HG02571 (cell line): ENCODE measurements around the gene PGAP6.
A peak's percentile ranks its signal among the peaks of the same experiment; 100 is the strongest.
"Not testable (repeated sequence)": the region's sequence is repeated elsewhere in the genome, so short reads cannot be mapped to it uniquely, and the experiment has no call there.

Experiments used
- ATAC-seq: cut with Tn5 transposase; IDR thresholded peaks from one replicate; pipeline ENCODE4 v1.9.1; 2021; ENCODE audit warnings: mild to moderate bottlenecking, moderate library complexity; ENCODE audit not compliant: unreplicated experiment

Gene PGAP6

DNA sequence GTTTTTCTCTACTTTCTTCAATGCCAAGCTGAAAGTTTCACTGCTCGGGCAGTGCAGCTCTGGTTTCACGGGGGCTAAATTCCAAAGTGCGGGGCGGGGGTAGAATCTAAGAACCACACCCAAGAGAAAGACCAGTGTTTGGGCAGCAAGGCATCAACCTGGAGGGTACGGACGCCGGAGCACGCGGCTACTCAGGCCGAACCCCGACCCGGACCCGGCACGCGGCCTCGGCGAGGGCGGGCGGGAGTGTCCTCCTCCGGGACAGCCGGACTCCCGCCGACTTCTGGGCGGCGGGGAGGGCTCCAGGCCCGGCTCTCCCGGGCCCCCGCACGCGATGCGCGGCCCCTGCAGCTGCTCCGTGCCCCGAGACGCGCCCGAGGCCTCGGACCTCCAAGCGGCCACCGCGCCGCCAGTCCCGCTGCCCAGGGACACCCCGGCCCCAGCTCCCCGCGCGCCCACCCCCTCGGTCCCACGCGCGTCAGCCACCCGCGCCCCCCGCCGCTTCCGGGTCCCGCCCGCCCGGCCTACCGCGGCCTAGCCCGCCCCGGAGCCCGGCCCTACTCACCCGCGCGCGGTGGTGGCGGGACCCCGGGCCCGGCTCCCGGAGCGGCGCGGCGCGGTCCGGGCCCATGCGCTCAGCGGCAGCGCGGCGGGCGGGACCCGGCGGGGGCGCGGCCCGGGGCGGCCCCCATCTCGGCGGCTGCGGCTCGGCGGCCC lies 29.8 kb downstream of the PGAP6 start:
- peak; percentile 8 for ATAC-seq

DNA sequence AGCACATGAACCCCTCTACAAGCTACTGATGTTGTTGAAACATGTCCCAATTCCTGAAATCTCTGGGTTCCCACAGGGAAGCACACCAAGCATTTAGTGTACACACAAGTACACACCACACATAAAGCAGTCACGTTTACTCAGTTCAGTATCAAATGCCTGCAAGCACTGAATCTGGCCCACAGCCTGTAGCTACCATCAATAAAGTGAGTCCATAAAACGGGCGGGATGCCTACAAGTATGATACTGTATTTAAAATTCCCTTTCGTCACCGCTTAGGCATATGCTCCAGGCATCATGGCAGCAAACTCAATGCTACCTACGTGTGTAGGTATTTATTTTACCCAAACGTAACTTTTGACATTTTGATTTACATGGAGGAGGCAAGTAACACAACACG lies 31.6 kb downstream of the PGAP6 start:
- no peak for ATAC-seq

DNA sequence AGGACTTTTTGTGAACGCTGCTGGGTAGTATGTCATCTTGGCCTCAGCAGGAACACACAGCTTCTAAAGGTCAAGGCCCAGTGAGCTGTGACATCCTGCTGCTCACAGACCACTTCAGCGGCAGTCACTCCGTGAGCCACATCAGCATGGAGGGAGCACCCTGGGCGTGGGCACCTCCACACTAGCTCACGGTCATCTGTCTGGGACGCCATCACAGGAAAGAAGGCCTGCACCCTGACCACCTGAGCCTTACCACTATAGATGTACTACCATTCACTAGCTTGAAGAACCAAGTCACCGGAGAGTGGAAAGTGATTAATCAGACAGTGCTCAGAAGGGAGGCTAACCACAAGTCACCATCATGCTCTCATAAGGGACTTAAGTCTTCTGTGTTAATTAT lies 32.6 kb downstream of the PGAP6 start:
- ATAC-seq, result no peak

DNA sequence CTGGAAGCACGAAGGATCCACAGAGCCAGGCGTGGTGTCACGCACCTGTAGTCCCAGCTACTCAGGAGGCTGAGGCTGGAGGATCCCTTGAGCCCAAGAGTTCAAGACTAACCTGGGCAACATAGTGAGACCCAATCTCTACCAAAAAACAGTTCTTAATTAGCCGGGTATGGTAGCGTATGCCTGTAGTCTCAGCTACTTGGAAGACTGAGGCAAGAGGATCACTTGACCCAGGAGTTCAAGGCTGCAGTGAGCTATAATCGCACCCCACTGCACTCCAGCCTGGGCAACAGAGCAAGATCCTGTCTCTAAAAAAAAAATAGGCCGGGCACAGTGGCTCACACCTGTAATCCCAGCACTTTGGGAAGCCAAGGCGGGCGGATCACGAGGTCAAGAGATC lies 33.3 kb downstream of the PGAP6 start:
- ATAC-seq, result not testable (repeated sequence)

DNA sequence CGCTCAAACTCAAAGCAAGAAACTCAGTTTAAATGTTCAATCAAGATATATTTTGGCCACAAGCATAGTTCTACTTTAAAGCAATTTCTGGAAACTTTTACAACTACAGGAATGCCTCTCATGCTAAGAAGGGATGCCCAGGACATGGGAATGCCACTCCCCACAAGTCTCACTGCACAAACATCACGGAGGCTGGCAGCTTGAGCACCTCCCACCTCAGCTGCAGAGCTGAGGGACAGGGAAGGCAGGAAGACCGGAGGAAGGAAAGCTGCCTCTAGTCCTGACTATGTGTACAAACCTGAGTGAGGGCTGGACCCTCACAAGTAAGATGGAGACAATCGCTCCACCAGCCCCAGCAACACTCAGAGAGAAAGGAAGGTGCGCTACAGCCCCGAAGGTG lies 34.6 kb downstream of the PGAP6 start:
- ATAC-seq, result no peak

DNA sequence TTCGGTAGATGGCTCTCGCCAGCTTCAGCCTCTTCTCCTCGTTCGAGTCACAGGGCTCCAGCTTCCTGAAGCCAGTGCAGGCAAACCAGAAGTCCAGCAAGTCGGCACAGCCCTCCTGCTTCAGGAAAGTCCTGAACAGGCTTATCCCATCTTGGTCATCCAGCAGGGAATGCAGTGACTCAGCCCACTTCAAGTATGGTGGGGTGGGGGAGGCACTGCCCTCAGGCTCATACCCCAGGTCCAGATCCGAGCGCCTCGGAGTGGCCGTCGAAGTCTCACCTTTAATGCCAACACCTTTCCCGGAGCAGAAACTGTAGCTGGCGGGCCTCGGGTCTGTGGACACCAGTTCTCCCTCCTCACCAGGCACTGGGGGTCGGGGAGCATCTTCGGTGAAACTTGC lies 35.2 kb downstream of the PGAP6 start:
- ATAC-seq, result no peak

DNA sequence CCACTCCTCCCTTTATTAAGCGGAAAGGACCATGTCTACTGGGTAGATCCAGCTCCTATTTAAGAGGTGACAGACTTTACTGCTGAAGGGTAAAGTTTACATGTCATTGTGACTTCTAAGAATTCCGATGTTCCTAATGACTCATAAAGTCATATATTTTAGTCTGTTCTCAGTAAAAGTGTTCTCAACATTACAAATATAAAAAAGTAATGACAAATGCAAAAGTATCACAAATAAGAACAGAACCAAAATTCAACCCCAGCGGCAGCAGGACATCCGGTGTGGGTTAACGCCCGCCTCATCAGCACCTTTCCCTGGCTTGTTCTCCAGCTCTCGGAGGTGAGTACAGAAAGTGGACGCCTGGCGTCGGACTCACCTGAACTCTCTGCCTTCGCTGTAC lies 36.0 kb downstream of the PGAP6 start:
- no peak for ATAC-seq

DNA sequence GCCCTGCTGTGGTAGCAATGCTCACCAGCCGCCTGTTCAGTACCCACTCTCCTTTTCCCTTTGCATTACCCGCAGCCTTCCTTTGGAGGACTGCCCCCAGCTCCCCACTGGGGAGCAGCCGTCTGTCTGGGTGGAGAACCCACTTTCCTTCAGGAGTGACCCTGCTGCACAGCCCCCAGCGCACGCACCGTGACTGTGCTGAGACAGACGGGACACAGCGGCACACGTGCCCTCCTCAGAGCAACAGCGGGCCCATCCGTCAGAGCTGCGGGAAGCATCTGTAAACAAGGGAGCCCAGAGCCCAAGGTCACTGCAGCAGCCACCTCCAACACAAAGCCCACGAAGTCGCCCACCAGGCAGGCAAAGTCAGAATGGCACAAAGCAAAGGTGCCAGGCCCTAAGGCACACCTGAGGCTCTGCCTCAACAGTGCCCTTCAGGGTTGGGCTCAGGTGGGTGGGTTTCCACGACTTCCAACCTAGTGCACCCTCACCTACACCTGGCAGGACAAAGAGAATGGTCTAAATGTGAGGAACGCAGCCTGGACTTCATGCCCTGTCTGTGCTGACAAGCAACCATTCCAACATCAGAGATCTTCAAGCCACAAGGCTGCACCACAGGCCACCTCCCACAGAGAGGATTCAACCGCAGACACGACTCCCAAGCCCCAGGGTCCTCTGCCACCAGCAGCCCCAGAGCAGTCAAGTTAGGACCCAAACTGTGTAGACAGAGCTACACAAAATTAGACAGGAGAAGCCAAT lies 39.1 kb downstream of the PGAP6 start:
- no peak for ATAC-seq

DNA sequence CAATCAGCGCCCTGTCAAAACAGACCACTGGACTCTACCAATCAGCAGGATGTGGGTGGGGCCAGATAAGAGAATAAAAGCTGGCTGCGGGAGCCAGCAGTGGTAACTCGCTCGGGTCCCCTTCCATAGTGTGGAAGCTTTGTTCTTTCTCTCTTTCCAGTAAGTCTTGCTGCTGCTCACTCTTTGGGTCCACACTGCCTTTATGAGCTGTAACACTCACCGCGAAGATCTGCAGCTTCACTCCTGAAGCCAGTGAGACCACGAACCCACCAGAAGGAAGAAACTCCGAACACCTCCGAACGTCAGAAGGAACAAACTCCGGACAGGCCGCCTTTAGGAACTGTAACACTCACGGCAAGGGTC lies 39.8 kb downstream of the PGAP6 start:
- not testable (repeated sequence) for ATAC-seq

DNA sequence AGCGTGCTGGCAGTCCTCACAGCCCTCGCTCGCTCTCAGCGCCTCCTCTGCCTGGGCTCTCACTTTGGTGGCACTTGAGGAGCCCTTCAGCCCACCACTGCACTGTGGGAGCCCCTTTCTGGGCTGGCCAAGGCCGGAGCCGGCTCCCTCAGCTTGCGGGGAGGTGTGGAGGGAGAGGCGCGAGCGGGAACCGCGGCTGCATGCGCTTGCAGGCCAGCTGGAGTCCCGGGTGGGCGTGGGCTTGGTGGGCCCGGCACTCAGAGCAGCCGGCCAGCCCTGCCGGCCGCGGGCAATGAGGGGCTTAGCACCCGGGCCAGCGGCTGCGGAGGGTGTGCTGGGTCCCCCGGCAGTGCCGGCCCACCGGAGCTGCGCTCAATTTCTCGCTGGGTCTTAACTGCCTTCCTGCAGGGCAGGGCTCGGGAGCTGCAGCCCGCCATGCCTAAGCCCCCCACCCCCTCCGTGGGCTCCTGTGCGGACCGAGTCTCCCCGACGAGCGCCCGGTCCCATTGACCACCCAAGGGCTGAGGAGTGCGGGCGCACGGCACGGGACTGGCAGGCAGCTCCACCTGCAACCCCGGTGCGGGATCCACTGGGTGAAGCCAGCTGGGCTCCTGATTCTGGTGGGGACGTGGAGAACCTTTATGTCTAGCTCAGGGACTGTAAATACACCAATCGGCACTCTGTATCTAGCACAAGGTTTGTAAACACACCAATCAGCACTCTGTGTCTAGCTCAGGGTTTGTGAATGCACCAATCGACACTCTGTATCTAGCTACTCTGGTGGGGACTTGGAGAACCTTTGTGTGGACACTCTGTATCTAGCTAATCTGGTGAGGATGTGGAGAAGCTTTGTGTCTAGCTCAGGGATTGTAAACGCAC lies 40.4 kb downstream of the PGAP6 start:
- not testable (repeated sequence) for ATAC-seq

DNA sequence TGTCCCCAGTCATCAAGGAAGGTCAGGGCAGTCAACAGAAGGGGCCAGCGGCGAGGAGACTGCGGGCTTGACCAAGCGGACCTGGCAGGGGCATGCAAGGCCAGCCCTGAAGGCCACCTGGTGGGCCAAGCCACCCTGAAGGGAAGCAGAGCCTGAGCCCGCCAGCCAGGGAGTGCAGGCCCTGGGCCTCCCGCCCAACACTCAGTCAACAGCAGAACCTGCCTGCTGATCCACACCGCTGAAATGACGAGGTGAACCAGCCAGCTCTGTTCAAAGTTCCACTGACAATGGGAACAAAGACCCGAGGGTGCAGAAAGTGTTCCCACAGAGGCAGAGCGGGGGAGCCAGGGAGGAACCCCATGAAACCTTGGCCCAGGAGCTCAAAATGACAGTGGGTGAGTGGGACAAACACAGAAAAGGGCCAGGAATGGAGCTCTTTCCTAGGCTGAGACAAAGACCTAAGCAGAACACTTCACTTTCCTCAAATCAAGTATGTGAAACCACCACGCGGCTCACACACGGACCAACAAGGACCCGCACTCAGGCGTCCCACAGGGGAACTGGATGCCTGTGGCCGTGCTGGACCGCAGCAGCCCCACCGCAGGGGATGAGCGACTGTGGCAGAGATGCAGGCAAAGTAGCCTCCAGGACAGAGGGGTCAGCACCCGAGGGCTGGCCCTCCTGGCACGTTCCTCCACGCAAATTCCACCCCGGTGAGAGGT lies 41.2 kb downstream of the PGAP6 start:
- no peak for ATAC-seq

DNA sequence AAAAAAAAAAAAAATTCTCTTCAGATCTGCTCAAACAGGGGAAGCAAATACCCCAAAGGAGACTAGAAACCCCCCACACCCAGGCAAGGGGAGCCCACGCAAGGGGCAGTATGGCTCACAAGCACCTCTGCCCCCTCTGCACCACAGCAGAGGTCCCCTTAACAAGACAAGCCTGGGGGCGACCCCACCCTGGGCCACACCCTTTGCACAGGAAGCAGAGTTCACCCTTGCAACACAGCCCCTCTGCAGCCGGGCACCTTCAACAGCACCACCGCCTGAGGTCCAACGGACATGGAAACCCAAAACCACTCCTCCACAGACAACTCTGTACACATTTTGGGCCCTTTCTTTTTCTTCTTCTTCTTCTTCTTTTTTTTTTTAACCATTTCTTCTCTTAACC lies 42.1 kb downstream of the PGAP6 start:
- no peak for ATAC-seq

DNA sequence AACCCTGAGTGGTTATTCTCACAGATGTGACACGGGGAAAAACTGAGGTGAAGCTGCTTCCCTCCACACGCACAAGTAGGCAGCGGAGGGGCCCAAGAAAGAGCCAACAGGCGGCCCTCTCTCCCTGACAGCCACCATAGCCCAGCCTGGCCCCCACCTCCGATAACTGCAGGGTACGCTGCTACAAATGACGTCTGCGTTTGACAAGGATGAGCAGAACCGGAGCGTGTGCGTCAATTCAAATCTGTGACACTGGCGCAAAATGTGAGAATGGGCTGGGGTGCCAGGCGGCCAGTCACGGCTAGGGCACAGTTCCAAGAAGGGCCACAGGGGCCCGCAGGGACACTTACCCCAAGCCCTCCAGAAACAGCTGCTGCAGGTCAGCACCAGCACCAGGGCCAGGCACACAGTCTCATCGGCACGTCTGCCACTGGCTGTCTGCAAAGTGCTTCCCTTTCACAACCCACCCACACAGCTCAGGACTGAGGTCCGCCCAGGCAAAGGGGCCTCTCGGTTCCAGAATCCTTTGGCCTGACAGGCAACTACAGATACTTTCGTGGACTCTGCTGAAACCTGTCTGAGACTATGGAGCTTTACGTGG lies 43.7 kb downstream of the PGAP6 start:
- ATAC-seq, result no peak

DNA sequence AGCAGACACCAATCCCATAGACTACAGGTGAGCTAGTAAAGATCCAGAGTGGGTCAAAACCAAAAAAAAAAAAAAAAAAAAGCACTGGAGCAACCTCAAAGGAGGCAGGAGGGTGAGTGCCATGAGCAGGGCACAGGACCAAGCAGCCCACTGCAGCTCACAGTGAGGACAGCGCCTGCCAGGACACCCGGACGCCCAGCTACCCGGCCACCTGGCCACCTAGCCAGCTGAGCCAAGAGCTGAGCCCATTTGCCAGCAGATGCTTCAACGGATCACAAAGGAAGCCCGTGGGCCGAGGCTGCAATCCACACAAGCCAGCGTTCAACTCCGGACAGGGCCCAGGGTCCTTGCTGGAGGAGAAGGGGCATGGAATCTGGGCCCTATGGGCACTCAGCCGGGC lies 44.3 kb downstream of the PGAP6 start:
- no peak for ATAC-seq

DNA sequence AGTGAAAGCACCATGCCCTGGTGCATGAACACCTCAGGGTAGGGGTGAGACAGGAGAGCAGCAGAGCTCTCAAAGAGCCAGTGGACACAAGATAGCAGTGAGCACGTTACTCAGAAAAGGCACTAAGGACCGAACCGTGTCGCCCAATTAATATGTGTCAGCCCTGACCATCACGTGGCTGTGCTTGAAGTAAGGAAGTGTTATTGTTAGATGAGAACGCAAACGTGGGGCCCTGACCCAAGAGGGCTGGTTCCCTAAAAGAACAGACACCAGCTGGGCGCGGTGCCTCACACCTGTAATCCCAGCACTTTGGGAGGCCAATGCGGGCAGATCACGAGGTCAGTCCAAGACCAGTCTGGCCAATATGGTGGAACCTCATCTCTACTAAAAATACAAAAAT lies 45.5 kb downstream of the PGAP6 start:
- no peak for ATAC-seq

DNA sequence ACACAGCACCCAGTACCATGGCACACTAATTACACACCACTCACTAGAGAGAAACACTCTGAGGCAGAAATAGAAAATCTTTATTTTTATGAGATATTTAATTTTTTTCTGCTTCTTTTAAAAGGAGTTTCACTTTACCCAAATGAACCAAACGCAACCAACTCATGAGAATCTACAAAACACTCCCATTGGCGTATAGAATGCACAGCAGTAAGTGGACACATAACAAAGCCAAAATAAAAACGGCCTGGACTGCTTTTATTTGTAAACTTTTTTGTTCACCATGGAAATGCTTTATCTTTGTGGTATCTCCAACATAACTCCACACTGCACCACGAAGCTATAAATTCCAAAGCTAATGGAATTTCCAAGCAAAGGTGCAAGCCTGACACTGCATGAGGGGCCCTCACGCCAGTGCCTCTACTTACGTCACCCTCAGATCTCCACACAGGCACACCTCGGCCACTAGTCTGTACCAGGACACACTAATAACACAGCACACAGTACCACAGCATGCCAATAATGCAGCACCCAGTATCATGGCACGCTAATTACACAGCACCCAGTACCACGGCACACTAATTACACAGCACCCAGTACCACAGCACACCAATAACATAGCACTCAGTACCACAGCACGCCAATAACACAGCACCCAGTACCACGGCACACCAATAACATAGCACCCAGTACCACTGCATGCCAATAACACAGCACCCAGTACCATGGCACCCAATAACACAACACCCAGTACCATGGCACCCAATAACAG lies 46.7 kb downstream of the PGAP6 start:
- ATAC-seq, result not testable (repeated sequence)

DNA sequence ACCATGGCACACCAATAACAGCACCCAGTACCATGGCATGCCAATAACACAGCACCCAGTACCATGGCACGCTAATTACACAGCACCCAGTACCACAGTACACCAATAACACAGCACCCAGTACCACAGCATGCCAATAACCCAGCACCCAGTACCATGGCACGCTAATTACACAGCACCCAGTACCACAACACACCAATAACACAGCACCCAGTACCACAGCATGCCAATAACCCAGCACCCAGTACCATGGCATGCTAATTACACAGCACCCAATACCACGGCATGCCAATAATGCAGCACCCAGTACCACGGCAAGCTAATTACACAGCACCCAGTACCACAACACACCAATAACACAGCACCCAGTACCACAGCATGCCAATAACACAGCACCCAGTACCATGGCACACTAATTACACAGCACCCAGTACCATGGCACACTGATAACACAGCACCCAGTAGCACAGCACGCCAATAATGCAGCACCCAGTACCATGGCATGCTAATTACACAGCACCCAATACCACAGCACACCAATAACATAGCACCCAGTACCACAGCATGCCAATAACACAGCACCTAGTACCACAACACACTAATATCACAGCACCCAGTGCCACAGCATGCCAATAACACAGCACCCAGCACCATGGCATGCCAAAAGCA lies 47.5 kb downstream of the PGAP6 start:
- ATAC-seq, result not testable (repeated sequence)

DNA sequence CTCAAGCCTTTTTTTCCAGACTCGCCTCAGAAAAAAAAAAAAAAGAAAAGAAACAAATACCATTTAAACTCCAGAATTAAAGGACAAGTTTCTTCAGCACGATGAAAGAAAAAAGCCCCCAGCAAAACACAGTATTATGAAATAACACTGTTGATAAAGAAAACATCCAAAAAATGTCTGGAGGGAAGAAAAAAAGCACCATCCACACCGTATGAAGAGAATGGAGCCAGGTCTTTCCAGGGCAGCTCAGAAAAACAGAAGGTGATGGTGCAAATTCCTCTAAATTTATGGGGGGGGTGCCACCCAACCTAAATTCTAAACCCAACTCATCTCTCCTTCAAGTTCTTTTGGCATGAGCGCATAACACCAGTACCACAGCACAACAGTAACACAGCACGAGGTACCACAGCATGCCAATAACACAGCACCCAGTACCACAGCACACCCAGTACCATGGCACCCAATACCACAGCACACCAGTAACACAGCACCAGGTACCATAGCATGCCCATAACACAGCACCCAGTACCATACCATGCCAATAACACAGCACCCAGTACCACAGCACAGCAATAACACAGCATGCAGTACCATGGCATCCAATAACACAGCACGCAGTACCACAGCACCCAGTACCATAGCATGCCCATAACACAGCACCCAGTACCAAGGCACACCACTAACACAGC lies 48.2 kb downstream of the PGAP6 start:
- no peak for ATAC-seq
